Measurements from ENCODE around the gene GP1BB. TPM values are rescaled to one million over a fixed set of nuclear protein-coding genes. Genes with fewer than 3 reads are reported as not detected.

Gene GP1BB
- total RNA-seq, 2 donors from 2014 or later, result 0.48 to 0.62 TPM

DNA sequence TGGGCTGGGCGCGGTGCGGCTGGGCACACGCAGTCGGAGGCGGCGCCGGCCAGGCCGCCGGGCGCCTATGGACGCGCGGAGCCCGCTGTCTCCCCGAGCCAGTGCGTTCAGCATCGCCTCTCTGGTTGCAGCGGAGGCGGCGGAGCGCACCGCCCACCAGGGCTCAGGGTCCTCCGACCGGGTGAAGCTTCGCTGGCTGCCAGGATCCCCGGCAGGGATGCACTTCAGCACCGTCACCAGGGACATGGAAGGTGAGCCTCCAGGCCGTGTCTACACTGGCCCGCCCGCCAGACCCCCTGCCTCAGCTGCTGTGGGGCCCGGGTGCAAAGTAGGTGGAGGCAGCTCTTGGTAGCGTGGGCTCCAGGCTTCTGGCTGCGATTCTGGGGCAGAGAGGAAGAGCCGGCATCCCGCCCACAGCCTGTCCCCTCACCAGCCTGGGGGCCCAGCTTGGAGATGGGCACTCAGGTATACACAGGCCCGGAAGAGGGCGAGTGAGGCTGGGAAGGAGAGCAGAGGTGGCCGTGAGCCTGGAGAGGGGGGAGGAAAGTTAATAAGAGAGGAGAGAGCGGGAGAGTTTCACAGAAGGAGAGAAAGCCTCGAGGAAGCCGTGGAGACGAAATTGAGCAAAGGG lies 36.2 kb downstream of the GP1BB start:
- peak; percentile 73 for DNase-seq

DNA sequence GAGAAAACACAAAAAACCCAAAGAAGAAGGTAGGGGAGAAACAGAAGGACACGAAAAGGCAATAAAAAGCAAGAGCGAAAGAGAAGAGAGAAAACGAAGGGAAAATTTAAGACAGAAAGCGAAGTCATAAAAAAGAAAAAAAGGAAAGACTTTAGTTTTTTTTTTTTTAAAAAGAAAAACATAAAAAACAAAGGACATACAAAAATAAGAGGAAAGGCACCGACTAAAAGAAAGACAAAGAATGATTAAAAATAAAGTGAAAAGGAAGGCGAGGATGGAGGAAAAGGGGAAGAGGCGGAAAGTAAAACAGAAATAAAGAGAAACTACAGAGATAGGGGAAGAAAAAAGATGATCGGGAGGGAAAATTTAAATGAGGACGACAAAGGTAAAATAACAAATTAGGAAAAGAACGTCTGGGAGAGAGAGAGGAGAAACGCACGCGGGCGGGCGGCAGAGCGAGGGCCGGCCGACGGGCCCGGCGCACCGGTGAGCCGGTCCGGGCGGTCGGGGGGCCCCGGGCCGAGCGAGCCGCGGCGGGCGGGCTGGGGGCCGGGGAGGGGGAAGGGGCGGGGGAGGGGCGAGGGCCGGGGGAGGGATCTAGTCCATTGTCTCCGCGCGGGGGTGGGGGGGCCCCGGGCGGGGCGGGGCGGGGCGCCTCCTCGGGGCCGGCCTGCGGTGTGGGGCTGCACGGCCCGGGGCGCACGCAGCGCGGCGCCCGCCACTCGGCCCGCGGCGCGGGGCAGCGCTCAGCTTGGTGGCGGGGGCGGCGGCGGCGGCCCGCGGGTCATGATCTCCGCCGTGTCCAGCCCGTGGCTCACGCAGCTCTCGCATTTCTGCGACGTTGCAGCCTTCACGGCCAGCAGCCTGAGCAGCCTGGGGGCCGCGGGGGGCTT lies 37.0 kb downstream of the GP1BB start, which contains the start of gene TBX1:
TSS of gene TBX1 (plus strand) at position 721 of the 893 bp plus-strand sequence. CDS start at position 787, 66 bp downstream.
- no peak for DNase-seq
- peaks cover 15% of the 10 kb centered on the region for H3K4me1 Mint-ChIP-seq
- H3K9ac ChIP-seq (ENCODE audit: extremely low read depth, low read length, poor library complexity, severe bottlenecking), result no peak within 1 kb of the TSS
- peak within 1 kb of the TSS; percentile 51 for H3K4me3 Mint-ChIP-seq
- H3K27ac ChIP-seq (ENCODE audit: low read depth, low read length), result no peak within 1 kb of the TSS
- 2 to 3% methylated on average over 18 to 52 of the region's 79 CpGs for WGBS, 2 experiments (ENCODE audit: insufficient coverage in 1 of 2, insufficient read length in 1 of 2)
- H3K27me3 Mint-ChIP-seq (ENCODE audit: insufficient read depth), result peaks cover 89% of the 10 kb centered on the region
- no peak within 1 kb of the TSS for H3K27ac Mint-ChIP-seq
- peaks cover 95% of the 10 kb centered on the region for H3K27me3 ChIP-seq (ENCODE audit: control insufficient read depth, insufficient read depth, low read length, poor library complexity, severe bottlenecking)
- H3K36me3 ChIP-seq (ENCODE audit: control insufficient read depth, insufficient read depth, low read length), result no peaks in the 10 kb centered on the region
- TF ChIP-seq, protein P1, sequence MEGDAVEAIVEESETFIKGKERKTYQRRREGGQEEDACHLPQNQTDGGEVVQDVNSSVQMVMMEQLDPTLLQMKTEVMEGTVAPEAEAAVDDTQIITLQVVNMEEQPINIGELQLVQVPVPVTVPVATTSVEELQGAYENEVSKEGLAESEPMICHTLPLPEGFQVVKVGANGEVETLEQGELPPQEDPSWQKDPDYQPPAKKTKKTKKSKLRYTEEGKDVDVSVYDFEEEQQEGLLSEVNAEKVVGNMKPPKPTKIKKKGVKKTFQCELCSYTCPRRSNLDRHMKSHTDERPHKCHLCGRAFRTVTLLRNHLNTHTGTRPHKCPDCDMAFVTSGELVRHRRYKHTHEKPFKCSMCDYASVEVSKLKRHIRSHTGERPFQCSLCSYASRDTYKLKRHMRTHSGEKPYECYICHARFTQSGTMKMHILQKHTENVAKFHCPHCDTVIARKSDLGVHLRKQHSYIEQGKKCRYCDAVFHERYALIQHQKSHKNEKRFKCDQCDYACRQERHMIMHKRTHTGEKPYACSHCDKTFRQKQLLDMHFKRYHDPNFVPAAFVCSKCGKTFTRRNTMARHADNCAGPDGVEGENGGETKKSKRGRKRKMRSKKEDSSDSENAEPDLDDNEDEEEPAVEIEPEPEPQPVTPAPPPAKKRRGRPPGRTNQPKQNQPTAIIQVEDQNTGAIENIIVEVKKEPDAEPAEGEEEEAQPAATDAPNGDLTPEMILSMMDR (conservative IDR thresholded peaks at IDR 0.05), result no peak
- no peak within 1 kb of the TSS for H3K4me3 ChIP-seq (ENCODE audit: low read length)
- no peaks in the 10 kb centered on the region for H3K9me3 ChIP-seq (ENCODE audit: control insufficient read depth, low read length)
- H3K36me3 Mint-ChIP-seq (ENCODE audit: low read depth), result no peaks in the 10 kb centered on the region
- no peaks in the 10 kb centered on the region for H3K9me3 Mint-ChIP-seq
- no peaks in the 10 kb centered on the region for H3K4me1 ChIP-seq (ENCODE audit: control insufficient read depth, insufficient read depth, low read length)

More for the DNA sequence above, 36.2 kb downstream of the GP1BB start:
- no peaks in the 10 kb centered on the region for H3K9me3 Mint-ChIP-seq
- Histone ChIP-seq H3K9me3 (ENCODE audit: control insufficient read depth, low read length) (no peaks in the 10 kb centered on the region), H3K36me3 (ENCODE audit: control insufficient read depth, insufficient read depth, low read length) (no peaks in the 10 kb centered on the region), H3K4me3 (ENCODE audit: low read length) (no peak overlapping the region), H3K27me3 (ENCODE audit: control insufficient read depth, insufficient read depth, low read length, poor library complexity, severe bottlenecking) (peaks cover 95% of the 10 kb centered on the region), H3K9ac (ENCODE audit: extremely low read depth, low read length, poor library complexity, severe bottlenecking) (no peak overlapping the region), H3K27ac (ENCODE audit: low read depth, low read length) (no peak overlapping the region), H3K4me1 (ENCODE audit: control insufficient read depth, insufficient read depth, low read length) (no peaks in the 10 kb centered on the region)
- no peaks in the 10 kb centered on the region for H3K36me3 Mint-ChIP-seq (ENCODE audit: low read depth)
- peaks cover 89% of the 10 kb centered on the region for H3K27me3 Mint-ChIP-seq (ENCODE audit: insufficient read depth)
- H3K4me3 Mint-ChIP-seq, result peak overlapping the region; percentile 51
- TF ChIP-seq, protein P1 (conservative IDR thresholded peaks at IDR 0.05), result no peak
- peaks cover 15% of the 10 kb centered on the region for H3K4me1 Mint-ChIP-seq
- 4 to 7% methylated on average over 20 to 43 of the region's 43 CpGs for WGBS, 2 experiments (ENCODE audit: insufficient coverage in 1 of 2, insufficient read length in 1 of 2)
- no peak overlapping the region for H3K27ac Mint-ChIP-seq

DNA sequence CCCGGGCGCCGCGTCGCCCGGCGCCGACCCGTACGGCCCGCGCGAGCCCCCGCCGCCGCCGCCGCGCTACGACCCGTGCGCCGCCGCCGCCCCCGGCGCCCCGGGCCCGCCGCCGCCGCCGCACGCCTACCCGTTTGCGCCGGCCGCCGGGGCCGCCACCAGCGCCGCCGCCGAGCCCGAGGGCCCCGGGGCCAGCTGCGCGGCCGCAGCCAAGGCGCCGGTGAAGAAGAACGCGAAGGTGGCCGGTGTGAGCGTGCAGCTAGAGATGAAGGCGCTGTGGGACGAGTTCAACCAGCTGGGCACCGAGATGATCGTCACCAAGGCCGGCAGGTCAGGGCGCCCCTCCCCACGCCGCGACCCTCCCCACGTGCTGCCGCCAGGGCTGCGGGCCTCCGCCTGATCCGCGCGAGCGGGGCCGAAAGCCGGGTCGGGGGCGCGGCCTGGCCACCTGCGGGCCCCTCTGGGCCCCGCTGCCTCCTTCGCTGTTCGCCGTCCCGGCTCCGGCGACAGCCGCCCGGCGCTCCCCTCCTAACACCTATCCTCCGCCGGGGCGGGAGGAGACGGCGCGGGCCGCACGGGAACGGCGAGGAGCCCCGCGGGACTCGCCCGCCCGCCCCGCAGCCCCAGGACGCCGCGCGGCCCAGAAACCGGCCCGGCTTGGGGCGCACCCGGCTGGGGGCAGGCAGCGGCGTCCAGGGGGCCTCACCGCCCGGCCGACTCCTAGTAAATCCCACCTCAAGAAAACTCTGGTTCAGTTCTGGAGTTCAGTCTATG lies 37.8 kb downstream of the GP1BB start:
- Histone ChIP-seq H3K4me1 (ENCODE audit: control insufficient read depth, insufficient read depth, low read length) (no peaks in the 10 kb centered on the region), H3K9me3 (ENCODE audit: control insufficient read depth, low read length) (no peaks in the 10 kb centered on the region), H3K27ac (ENCODE audit: low read depth, low read length) (no peak overlapping the region), H3K4me3 (ENCODE audit: low read length) (no peak overlapping the region), H3K9ac (ENCODE audit: extremely low read depth, low read length, poor library complexity, severe bottlenecking) (no peak overlapping the region), H3K27me3 (ENCODE audit: control insufficient read depth, insufficient read depth, low read length, poor library complexity, severe bottlenecking) (peaks cover 95% of the 10 kb centered on the region), H3K36me3 (ENCODE audit: control insufficient read depth, insufficient read depth, low read length) (no peaks in the 10 kb centered on the region)
- 4% methylated on average over 24 to 117 of the region's 117 CpGs for WGBS, 2 experiments (ENCODE audit: insufficient coverage in 1 of 2, insufficient read length in 1 of 2)
- Mint-ChIP-seq H3K36me3 (ENCODE audit: low read depth) (no peaks in the 10 kb centered on the region), H3K27me3 (ENCODE audit: insufficient read depth) (peaks cover 86% of the 10 kb centered on the region), H3K4me1 (peaks cover 13% of the 10 kb centered on the region), H3K4me3 (peak overlapping the region; percentile 41), H3K9me3 (no peaks in the 10 kb centered on the region), H3K27ac (no peak overlapping the region)
- peak; percentile 63 for DNase-seq
- TF ChIP-seq, protein P1 (conservative IDR thresholded peaks at IDR 0.05), result no peak
